HL-60 (cell line): Measurements from ENCODE around the gene NXT1.

ENCODE experiments used
- DNase-seq, 2 experiments: peaks; one replicate each; pipeline ENCODE4 v3.0.0-alpha.2; 2010 to 2020; ENCODE audit warnings: low read depth in 1 of 2, low spot score in 1 of 2
- H3K27ac ChIP-seq: fragments of 250-450 bp; sonication (Bioruptor Pico); replicated peaks from 2 replicates; pipeline ENCODE4 v1.5.1; 2020; ENCODE audit warnings: mild to moderate bottlenecking, moderate library complexity
- H3K27me3 ChIP-seq: fragments of 250-450 bp; sonication (Bioruptor Pico); 2 replicates; pipeline ENCODE4 v1.5.1; 2021; ENCODE audit warnings: mild to moderate bottlenecking, moderate library complexity; ENCODE audit not compliant: insufficient read depth, poor library complexity, severe bottlenecking
- H3K4me3 ChIP-seq: replicated peaks from 2 replicates; pipeline ENCODE4 v1.5.1; 2011; ENCODE audit warnings: mild to moderate bottlenecking, control low read depth, low read length; ENCODE audit not compliant: insufficient read depth
- CTCF ChIP-seq: IDR thresholded peaks from one replicate; pipeline ENCODE4 v1.5.1; 2011; ENCODE audit warnings: low read length, control low read depth, inconsistent platforms; ENCODE audit not compliant: insufficient read depth
- GABPA ChIP-seq: IDR thresholded peaks from 2 replicates; pipeline ENCODE4 v1.6.1; 2012; ENCODE audit warnings: low read depth
- POLR2AphosphoS5 ChIP-seq: IDR thresholded peaks from 2 replicates; pipeline ENCODE4 v1.6.1; 2012; ENCODE audit warnings: low read depth
- REST ChIP-seq: IDR thresholded peaks from 2 replicates; pipeline ENCODE4 v1.6.1; 2012; ENCODE audit warnings: low read depth; ENCODE audit not compliant: insufficient replicate concordance
- SPI1 ChIP-seq: IDR thresholded peaks from 2 replicates; pipeline ENCODE4 v1.6.1; 2012; ENCODE audit warnings: low read depth, mild to moderate bottlenecking, borderline replicate concordance

NXT1 gene

DNA sequence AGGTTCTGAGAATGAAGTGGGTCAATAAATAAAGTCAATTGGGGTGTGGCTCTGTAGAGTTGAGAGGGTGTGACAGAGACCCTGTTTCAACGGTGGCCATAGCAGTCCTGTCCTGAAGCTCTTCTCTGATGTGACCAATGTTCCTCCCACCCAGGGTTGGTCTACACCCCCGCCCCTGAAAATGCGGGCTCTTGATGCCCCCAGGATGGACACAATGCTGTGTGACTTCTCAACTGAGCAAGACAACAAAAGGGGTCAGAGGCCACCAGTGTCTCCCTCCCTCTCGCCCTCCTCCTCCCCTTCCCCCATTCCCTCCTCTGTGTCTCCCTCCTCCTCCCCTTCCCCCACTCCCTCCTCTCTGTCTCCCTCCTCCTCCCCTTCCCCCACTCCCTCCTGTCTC, 41.7 kb upstream of the NXT1 start:
- no peak for DNase-seq
- H3K27me3 ChIP-seq: no peaks in the 10 kb centered on the region
- H3K4me3 ChIP-seq: no peak overlapping the region
- H3K27ac ChIP-seq: no peak overlapping the region
- no peak for TF ChIP-seq REST
- no peak for TF ChIP-seq SPI1
- no peak for TF ChIP-seq POLR2AphosphoS5
- no peak for TF ChIP-seq CTCF
- no peak for TF ChIP-seq GABPA

- no peak for DNase-seq
- no peak overlapping the region for H3K27ac ChIP-seq
- no peak overlapping the region for H3K4me3 ChIP-seq
- no peak for TF ChIP-seq REST
- no peak for TF ChIP-seq POLR2AphosphoS5
- no peak for TF ChIP-seq SPI1
- TF ChIP-seq CTCF: no peak
- TF ChIP-seq GABPA: no peak
- H3K27me3 ChIP-seq: no peaks in the 10 kb centered on the region
Observed at GRCh38 chr20:23309781-23310180, 40.8 kb upstream of the NXT1 start.

DNA sequence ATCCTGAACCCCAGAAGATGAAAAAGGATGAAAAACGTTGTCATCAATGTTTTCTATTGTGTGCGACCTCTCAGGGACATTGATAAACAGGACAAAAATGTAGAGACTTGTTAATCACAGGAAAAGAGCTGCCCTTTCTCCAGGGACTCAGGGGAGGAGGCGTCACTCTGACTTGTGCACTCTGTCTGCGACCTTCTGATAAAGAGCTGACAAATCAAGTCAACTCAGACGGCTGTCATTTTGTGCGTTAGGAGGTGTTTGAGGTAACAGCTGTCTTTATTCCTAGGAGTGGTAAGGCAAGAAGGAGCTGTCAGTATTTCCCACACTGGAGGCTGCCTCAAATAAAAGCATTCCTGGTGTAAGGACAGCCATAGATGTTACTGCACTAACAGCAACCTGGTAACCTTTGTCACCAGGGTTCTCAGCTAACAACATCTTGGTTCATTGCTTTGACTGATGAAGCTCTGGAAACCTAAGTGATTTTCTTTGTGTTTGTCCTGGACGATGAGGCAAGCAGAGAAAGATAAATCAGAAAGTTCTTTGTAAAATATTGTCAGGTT, 38.6 kb upstream of the NXT1 start:
- Histone ChIP-seq H3K27ac (no peak overlapping the region), H3K27me3 (no peaks in the 10 kb centered on the region), H3K4me3 (no peak overlapping the region)
- TF ChIP-seq REST (no peak), SPI1 (no peak)
- no peak for DNase-seq

GRCh38 chr20:23313271-23313670, 37.3 kb upstream of the NXT1 start:
- no peak overlapping the region for H3K4me3 ChIP-seq
- no peaks in the 10 kb centered on the region for H3K27me3 ChIP-seq
- TF ChIP-seq CTCF (no peak), REST (no peak), GABPA (no peak), SPI1 (no peak), POLR2AphosphoS5 (no peak)

More at GRCh38 chr20:23313271-23313670, 37.3 kb upstream of the NXT1 start:
- no peak for DNase-seq
- H3K27ac ChIP-seq: no peak overlapping the region
